GM21360 (cell line): ENCODE data around the gene TMCC1.
"Not testable (repeated sequence)": the region's sequence is repeated elsewhere in the genome, so short reads cannot be mapped to it uniquely, and the experiment has no call there.

Experiments
- ATAC-seq: cut with Tn5 transposase; IDR thresholded peaks from one replicate; pipeline ENCODE4 v1.9.1; 2021; ENCODE audit warnings: mild to moderate bottlenecking, moderate library complexity; ENCODE audit not compliant: unreplicated experiment

TMCC1 gene

GRCh38 chr3:129656659-129657247 lies 236.8 kb downstream of the TMCC1 start:
- ATAC-seq: no peak

GRCh38 chr3:129655291-129655700 lies 238.2 kb downstream of the TMCC1 start:
- ATAC-seq: no peak

- ATAC-seq: no peak
Observed at GRCh38 chr3:129654131-129654530, 239.4 kb downstream of the TMCC1 start.

GRCh38 chr3:129653019-129653418 lies 240.5 kb downstream of the TMCC1 start:
- no peak for ATAC-seq

- no peak for ATAC-seq
Observed at GRCh38 chr3:129651435-129652202, 241.9 kb downstream of the TMCC1 start.

GRCh38 chr3:129650256-129650872 lies 243.1 kb downstream of the TMCC1 start:
- no peak for ATAC-seq

- ATAC-seq: no peak
Observed at GRCh38 chr3:129648391-129648790, 245.1 kb downstream of the TMCC1 start.

GRCh38 chr3:129645286-129645685 lies 248.2 kb downstream of the TMCC1 start:
- no peak for ATAC-seq

- ATAC-seq: no peak
Observed at GRCh38 chr3:129644836-129645235, 248.7 kb downstream of the TMCC1 start.

GRCh38 chr3:129641567-129642260 lies 251.8 kb downstream of the TMCC1 start:
- not testable (repeated sequence) for ATAC-seq

- ATAC-seq: not testable (repeated sequence)
Observed at GRCh38 chr3:129640985-129641384, 252.5 kb downstream of the TMCC1 start.

GRCh38 chr3:129638481-129638880 lies 255.0 kb downstream of the TMCC1 start:
- no peak for ATAC-seq

GRCh38 chr3:129636082-129636481 lies 257.4 kb downstream of the TMCC1 start:
- ATAC-seq: no peak

GRCh38 chr3:129635656-129636055 lies 257.9 kb downstream of the TMCC1 start:
- no peak for ATAC-seq

- ATAC-seq: no peak
Observed at GRCh38 chr3:129633751-129634481, 259.6 kb downstream of the TMCC1 start.

- no peak for ATAC-seq
Observed at GRCh38 chr3:129632977-129633376, 260.5 kb downstream of the TMCC1 start.

GRCh38 chr3:129632556-129632955 lies 261.0 kb downstream of the TMCC1 start:
- ATAC-seq: no peak

- no peak for ATAC-seq
Observed at GRCh38 chr3:129632056-129632455, 261.5 kb downstream of the TMCC1 start.

- ATAC-seq: no peak
Observed at GRCh38 chr3:129629011-129629410, 264.5 kb downstream of the TMCC1 start.

- no peak for ATAC-seq
Observed at GRCh38 chr3:129628169-129628522, 265.4 kb downstream of the TMCC1 start.
